Fibroblast of lung (primary cell): ENCODE results near the gene MKNK1.

Experiments
- CTCF ChIP-seq, 2 donors: IDR thresholded peaks in 1 of 2; conservative IDR thresholded peaks in 1 of 2; 1 replicate in 1 of 2; 2 replicates in 1 of 2; pipeline ENCODE4 v1.5.1; 2011 to 2012; ENCODE audit warnings: low read length in 2 of 2, control low read depth in 1 of 2, inconsistent platforms in 1 of 2, low read depth in 1 of 2, mild to moderate bottlenecking in 1 of 2
- EZH2 ChIP-seq: IDR thresholded peaks from 2 replicates; pipeline ENCODE4 v1.5.1; 2012; ENCODE audit warnings: low read length, control low read depth, mild to moderate bottlenecking; ENCODE audit errors: missing control alignments

GRCh38 chr1:46537651-46538050 lies 66.4 kb downstream of the MKNK1 start:
- TF ChIP-seq CTCF (conservative IDR thresholded peaks at IDR 0.05 in 1 of 2, IDR thresholded peaks at IDR 0.05 in 1 of 2; ENCODE audit: low read depth in 1 of 2, low read length in 2 of 2) (no peak), EZH2 (no peak)
